GM23338 (cell line): ENCODE results near the gene B3GNT9. TPM values are rescaled to one million over a fixed set of nuclear protein-coding genes. Genes with fewer than 3 reads are reported as not detected.

ENCODE experiments used
- ATAC-seq: fragments of 200-7000 bp; cut with Tn5 transposase; 3 replicates; pipeline ENCODE4 v1.9.1; 2020
- DNase-seq: peaks from one replicate; pipeline ENCODE4 v3.0.0-alpha.2; 2015; ENCODE audit warnings: low spot score
- H2AFZ ChIP-seq: fragments of 200-600 bp; sonication (generic); 2 replicates; pipeline ENCODE4 v1.8.0; 2016; ENCODE audit warnings: antibody characterized with exemption, mild to moderate bottlenecking, moderate library complexity
- H3F3A ChIP-seq: fragments of 200-600 bp; sonication (generic); replicated peaks from 2 replicates; pipeline ENCODE4 v1.8.0; 2017; ENCODE audit warnings: antibody characterized with exemption, mixed run types, low read depth
- H3K27ac ChIP-seq: fragments of 200-600 bp; sonication (generic); 2 replicates; pipeline ENCODE4 v1.6.1; 2016; ENCODE audit warnings: low read depth
- H3K27me3 ChIP-seq: fragments of 200-600 bp; sonication (generic); 2 replicates; pipeline ENCODE4 v1.8.0; 2016; ENCODE audit warnings: mild to moderate bottlenecking, mixed run types, moderate library complexity; ENCODE audit not compliant: insufficient read depth
- H3K36me3 ChIP-seq: fragments of 200-600 bp; sonication (generic); 2 replicates; pipeline ENCODE4 v1.8.0; 2016; ENCODE audit warnings: mild to moderate bottlenecking; ENCODE audit not compliant: insufficient read depth
- H3K4me1 ChIP-seq: fragments of 200-600 bp; sonication (generic); 2 replicates; pipeline ENCODE4 v1.8.0; 2016; ENCODE audit warnings: mild to moderate bottlenecking, moderate library complexity; ENCODE audit not compliant: insufficient read depth
- H3K4me2 ChIP-seq: fragments of 200-600 bp; sonication (generic); 2 replicates; pipeline ENCODE4 v1.7.1; 2017; ENCODE audit warnings: mixed run types
- H3K4me3 ChIP-seq: fragments of 200-600 bp; sonication (generic); 2 replicates; pipeline ENCODE4 v1.6.1; 2016; ENCODE audit warnings: mixed run types
- H3K79me2 ChIP-seq: fragments of 200-600 bp; sonication (generic); replicated peaks from 2 replicates; pipeline ENCODE4 v1.8.0; 2017; ENCODE audit warnings: mild to moderate bottlenecking; ENCODE audit not compliant: insufficient read depth
- H3K9me2 ChIP-seq: fragments of 200-600 bp; sonication (generic); 2 replicates; pipeline ENCODE4 v1.8.0; 2017; ENCODE audit not compliant: insufficient read depth
- H4K20me1 ChIP-seq: fragments of 200-600 bp; sonication (generic); replicated peaks from 2 replicates; pipeline ENCODE4 v1.8.0; 2017; ENCODE audit warnings: mild to moderate bottlenecking; ENCODE audit not compliant: insufficient read depth
- H3K27ac Mint-ChIP-seq: 2 replicates; pipeline ENCODE4 v1.8.0; 2020; ENCODE audit warnings: inconsistent platforms, mild to moderate bottlenecking, moderate library complexity, mixed read lengths
- H3K27me3 Mint-ChIP-seq: 3 replicates; pipeline ENCODE4 v1.8.0; 2022; ENCODE audit warnings: low read depth, mild to moderate bottlenecking, moderate library complexity, mixed read lengths, inconsistent platforms; ENCODE audit not compliant: insufficient read depth, poor library complexity
- H3K36me3 Mint-ChIP-seq: 3 replicates; pipeline ENCODE4 v1.8.0; 2021; ENCODE audit warnings: low read depth, mild to moderate bottlenecking, inconsistent platforms, moderate library complexity, mixed read lengths
- H3K4me1 Mint-ChIP-seq: 3 replicates; pipeline ENCODE4 v1.8.0; 2020; ENCODE audit warnings: mild to moderate bottlenecking, inconsistent platforms, mixed read lengths
- H3K4me3 Mint-ChIP-seq: 3 replicates; pipeline ENCODE4 v1.8.0; 2021; ENCODE audit warnings: moderate library complexity, mild to moderate bottlenecking, inconsistent platforms, mixed read lengths
- H3K9me3 Mint-ChIP-seq: 3 replicates; pipeline ENCODE4 v1.8.0; 2020; ENCODE audit warnings: moderate library complexity, mild to moderate bottlenecking, inconsistent platforms, mixed read lengths
- CREB1 ChIP-seq: fragments of 250-450 bp; sonication (Bioruptor Pico); IDR thresholded peaks from 2 replicates; pipeline ENCODE4 v1.5.0; 2020; ENCODE audit warnings: low read depth, mild to moderate bottlenecking, moderate library complexity
- EZH2 ChIP-seq: fragments of 200-600 bp; sonication (generic); IDR thresholded peaks from one replicate; pipeline ENCODE4 v1.8.0; 2017; ENCODE audit warnings: antibody characterized with exemption, mild to moderate bottlenecking, low read depth; ENCODE audit not compliant: unreplicated experiment
- EZH2phosphoT487 ChIP-seq: fragments of 200-600 bp; sonication (generic); IDR thresholded peaks from one replicate; pipeline ENCODE4 v1.8.1; 2018; ENCODE audit warnings: antibody characterized with exemption; ENCODE audit not compliant: unreplicated experiment
- JUNB ChIP-seq: IDR thresholded peaks from one replicate; pipeline ENCODE4 v1.6.1; 2016; ENCODE audit warnings: antibody characterized with exemption; ENCODE audit not compliant: unreplicated experiment
- NANOG ChIP-seq: IDR thresholded peaks from 2 replicates; pipeline ENCODE4 v1.6.1; 2016; ENCODE audit warnings: antibody characterized with exemption, borderline replicate concordance
- POLR2AphosphoS5 ChIP-seq: IDR thresholded peaks from 2 replicates; pipeline ENCODE4 v1.6.1; 2016; ENCODE audit warnings: antibody characterized with exemption, low read depth
- REST ChIP-seq: IDR thresholded peaks from one replicate; pipeline ENCODE4 v1.6.1; 2018; ENCODE audit warnings: antibody characterized with exemption; ENCODE audit not compliant: unreplicated experiment
- STAT1 ChIP-seq: IDR thresholded peaks from one replicate; pipeline ENCODE4 v1.6.1; 2016; ENCODE audit warnings: antibody characterized with exemption; ENCODE audit not compliant: unreplicated experiment
- ZNF114 ChIP-seq: fragments of 250-450 bp; sonication (Bioruptor Pico); IDR thresholded peaks from 2 replicates; pipeline ENCODE4 v1.5.0; 2020; ENCODE audit warnings: mild to moderate bottlenecking, moderate library complexity
- ZNF331 ChIP-seq: fragments of 250-450 bp; sonication (Bioruptor Pico); IDR thresholded peaks from 2 replicates; pipeline ENCODE4 v1.5.0; 2020; ENCODE audit warnings: low read depth, mild to moderate bottlenecking, moderate library complexity
- ZNF462 ChIP-seq: fragments of 250-450 bp; sonication (Bioruptor Pico); IDR thresholded peaks from 2 replicates; pipeline ENCODE4 v1.5.0; 2020; ENCODE audit warnings: mild to moderate bottlenecking, moderate library complexity
- polyA plus RNA-seq: library from polyadenylated mRNA; unstranded; fragments of >200 nt; fragmentation: Nextera tagmentation; extraction: Ambion mirVana; gene quantifications from 2 replicates; pipeline ENCODE4 v1.2.1, GENCODE V29; 2016
- total RNA-seq: library from RNA; depleted of rRNA; stranded (reverse); fragments of >200 nt; shearing (Covaris generic); gene quantifications from 2 replicates; pipeline ENCODE4 v1.2.3, GENCODE V29; 2014
- TF ChIP-seq, protein P1 (sequence below), 2 experiments: fragments of 200-600 bp in 1 of 2; sonication (generic) in 1 of 2; conservative IDR thresholded peaks; 2 replicates each; pipeline versions ENCODE4 v1.5.1 to v1.6.1; 2016 to 2017; ENCODE audit warnings: antibody characterized with exemption in 2 of 2, low read depth in 2 of 2, mild to moderate bottlenecking in 2 of 2, moderate library complexity in 1 of 2
- TF ChIP-seq, protein P2 (sequence below): IDR thresholded peaks from 2 replicates; pipeline ENCODE4 v1.6.1; 2016; ENCODE audit warnings: antibody characterized with exemption

Gene B3GNT9
- total and polyA plus RNA-seq, 2 experiments from 2014 or later = 0.99 to 7.0 TPM

DNA sequence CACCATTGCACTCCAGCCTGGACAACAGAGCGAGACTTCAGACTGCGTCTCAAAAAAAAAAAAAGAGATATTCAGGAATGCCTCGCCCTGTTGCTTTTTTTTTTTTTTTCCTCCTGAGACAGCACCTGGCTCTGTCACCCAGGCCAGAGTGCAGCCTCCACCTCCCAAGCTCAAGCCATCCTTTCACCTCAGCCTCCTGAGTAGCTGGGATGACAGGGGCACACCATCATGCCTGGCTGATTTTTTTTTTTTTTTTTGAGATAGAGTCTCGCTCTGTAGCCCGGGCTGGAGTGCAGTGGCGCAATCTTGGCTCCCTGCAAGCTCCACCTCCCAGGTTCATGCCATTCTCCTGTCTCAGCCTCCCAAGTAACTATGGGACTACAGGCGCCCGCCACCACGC, 33.1 kb downstream of the B3GNT9 start:
- peaks cover 13% of the 10 kb centered on the region; the same call in 2 of the 3 replicates for H3K36me3 Mint-ChIP-seq
- Histone ChIP-seq H3K36me3 (no peaks in the 10 kb centered on the region; the same call in 1 of the 2 replicates), H3K27me3 (no peaks in the 10 kb centered on the region), H2AFZ (no peak overlapping the region), H3K4me1 (peaks cover 8% of the 10 kb centered on the region), H4K20me1 (peaks cover 31% of the 10 kb centered on the region), H3F3A (no peaks in the 10 kb centered on the region), H3K27ac (no peak overlapping the region), H3K4me3 (no peak overlapping the region), H3K79me2 (peaks cover 48% of the 10 kb centered on the region), H3K9me2 (no peaks in the 10 kb centered on the region), H3K4me2 (no peak overlapping the region)
- no peak for DNase-seq
- ATAC-seq = no peak
- H3K9me3 Mint-ChIP-seq = no peaks in the 10 kb centered on the region; the same call in 2 of the 3 replicates
- no peaks in the 10 kb centered on the region for H3K27me3 Mint-ChIP-seq
- H3K4me1 Mint-ChIP-seq = peaks cover 13% of the 10 kb centered on the region
- no peak overlapping the region for H3K27ac Mint-ChIP-seq
- H3K4me3 Mint-ChIP-seq = no peak overlapping the region
- TF ChIP-seq EZH2phosphoT487 = no peak
- TF ChIP-seq NANOG = no peak
- TF ChIP-seq, protein P1, sequence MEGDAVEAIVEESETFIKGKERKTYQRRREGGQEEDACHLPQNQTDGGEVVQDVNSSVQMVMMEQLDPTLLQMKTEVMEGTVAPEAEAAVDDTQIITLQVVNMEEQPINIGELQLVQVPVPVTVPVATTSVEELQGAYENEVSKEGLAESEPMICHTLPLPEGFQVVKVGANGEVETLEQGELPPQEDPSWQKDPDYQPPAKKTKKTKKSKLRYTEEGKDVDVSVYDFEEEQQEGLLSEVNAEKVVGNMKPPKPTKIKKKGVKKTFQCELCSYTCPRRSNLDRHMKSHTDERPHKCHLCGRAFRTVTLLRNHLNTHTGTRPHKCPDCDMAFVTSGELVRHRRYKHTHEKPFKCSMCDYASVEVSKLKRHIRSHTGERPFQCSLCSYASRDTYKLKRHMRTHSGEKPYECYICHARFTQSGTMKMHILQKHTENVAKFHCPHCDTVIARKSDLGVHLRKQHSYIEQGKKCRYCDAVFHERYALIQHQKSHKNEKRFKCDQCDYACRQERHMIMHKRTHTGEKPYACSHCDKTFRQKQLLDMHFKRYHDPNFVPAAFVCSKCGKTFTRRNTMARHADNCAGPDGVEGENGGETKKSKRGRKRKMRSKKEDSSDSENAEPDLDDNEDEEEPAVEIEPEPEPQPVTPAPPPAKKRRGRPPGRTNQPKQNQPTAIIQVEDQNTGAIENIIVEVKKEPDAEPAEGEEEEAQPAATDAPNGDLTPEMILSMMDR (conservative IDR thresholded peaks at IDR 0.05; ENCODE audit: low read depth in 2 of 2) = no peak
- no peak for TF ChIP-seq ZNF114
- no peak for TF ChIP-seq EZH2
- no peak for TF ChIP-seq ZNF331 (CRISPR knock-in tag)
- TF ChIP-seq, protein P2, sequence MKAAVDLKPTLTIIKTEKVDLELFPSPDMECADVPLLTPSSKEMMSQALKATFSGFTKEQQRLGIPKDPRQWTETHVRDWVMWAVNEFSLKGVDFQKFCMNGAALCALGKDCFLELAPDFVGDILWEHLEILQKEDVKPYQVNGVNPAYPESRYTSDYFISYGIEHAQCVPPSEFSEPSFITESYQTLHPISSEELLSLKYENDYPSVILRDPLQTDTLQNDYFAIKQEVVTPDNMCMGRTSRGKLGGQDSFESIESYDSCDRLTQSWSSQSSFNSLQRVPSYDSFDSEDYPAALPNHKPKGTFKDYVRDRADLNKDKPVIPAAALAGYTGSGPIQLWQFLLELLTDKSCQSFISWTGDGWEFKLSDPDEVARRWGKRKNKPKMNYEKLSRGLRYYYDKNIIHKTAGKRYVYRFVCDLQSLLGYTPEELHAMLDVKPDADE = no peak
- no peak for TF ChIP-seq POLR2AphosphoS5
- no peak for TF ChIP-seq STAT1
- no peak for TF ChIP-seq ZNF462 (CRISPR knock-in tag)
- TF ChIP-seq CREB1 = no peak
- no peak for TF ChIP-seq REST
- TF ChIP-seq JUNB = no peak
